ENCODE results near the gene CYLD. TPM values are rescaled to one million over a fixed set of nuclear protein-coding genes. Genes with fewer than 3 reads are reported as not detected.

CYLD gene
- total and polyA plus RNA-seq, 7 donors = 20.1 to 103 (median 50.5) TPM

GRCh38 chr16:50733468-50733867 is 8.4 kb upstream of the CYLD start:
- intact Hi-C loops (cut with DNase I) = no loop called here
- Histone ChIP-seq H3K4me1 (no peaks in the 10 kb centered on the region), H3K27ac (no peak overlapping the region), H3K4me3 (no peak overlapping the region), H3K27me3 (ENCODE audit: insufficient read depth in 3 of 3, low read length in 2 of 3) (no peaks in the 10 kb centered on the region), H3K9me3 (no peaks in the 10 kb centered on the region), H3K36me3 (ENCODE audit: insufficient read depth in 1 of 2, low read depth in 1 of 2) (no peaks in the 10 kb centered on the region)
- WGBS, 3 donors = 91 to 93% (median 92%) methylated on average over 7 of the region's 7 CpGs
- DNase-seq = no peak
- ATAC-seq = no peak
- TF ChIP-seq, protein P1, sequence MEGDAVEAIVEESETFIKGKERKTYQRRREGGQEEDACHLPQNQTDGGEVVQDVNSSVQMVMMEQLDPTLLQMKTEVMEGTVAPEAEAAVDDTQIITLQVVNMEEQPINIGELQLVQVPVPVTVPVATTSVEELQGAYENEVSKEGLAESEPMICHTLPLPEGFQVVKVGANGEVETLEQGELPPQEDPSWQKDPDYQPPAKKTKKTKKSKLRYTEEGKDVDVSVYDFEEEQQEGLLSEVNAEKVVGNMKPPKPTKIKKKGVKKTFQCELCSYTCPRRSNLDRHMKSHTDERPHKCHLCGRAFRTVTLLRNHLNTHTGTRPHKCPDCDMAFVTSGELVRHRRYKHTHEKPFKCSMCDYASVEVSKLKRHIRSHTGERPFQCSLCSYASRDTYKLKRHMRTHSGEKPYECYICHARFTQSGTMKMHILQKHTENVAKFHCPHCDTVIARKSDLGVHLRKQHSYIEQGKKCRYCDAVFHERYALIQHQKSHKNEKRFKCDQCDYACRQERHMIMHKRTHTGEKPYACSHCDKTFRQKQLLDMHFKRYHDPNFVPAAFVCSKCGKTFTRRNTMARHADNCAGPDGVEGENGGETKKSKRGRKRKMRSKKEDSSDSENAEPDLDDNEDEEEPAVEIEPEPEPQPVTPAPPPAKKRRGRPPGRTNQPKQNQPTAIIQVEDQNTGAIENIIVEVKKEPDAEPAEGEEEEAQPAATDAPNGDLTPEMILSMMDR (IDR thresholded peaks at IDR 0.05) = no peak

GRCh38 chr16:50735629-50736122 is 6.2 kb upstream of the CYLD start:
- H3K27ac ChIP-seq = no peak overlapping the region
- TF ChIP-seq, protein P1 (IDR thresholded peaks at IDR 0.05) = no peak
- WGBS, 3 donors = 82 to 88% (median 84%) methylated on average over 7 of the region's 7 CpGs

DNA sequence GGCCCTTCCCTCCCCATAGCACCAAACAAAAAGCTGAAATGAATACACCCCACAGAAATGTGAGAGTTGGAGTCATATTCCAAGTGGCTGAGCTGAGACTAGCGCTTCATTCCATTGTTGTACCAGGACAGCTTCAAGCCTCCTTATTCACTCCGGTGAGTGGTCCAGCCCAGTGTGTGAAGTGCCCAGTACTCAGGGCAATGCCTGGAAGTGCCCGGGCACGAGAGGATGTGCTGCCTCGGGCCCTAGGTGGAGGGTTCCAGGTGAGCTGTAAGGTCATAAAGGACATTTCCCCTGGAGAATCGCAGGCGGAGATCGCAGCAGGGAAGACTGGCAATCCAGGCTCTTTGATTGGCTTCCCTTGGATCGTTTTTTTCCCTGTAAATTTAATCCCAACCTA is 5.4 kb upstream of the CYLD start:
- H3K4me1 ChIP-seq = no peaks in the 10 kb centered on the region
- H3K9me3 ChIP-seq = no peaks in the 10 kb centered on the region
- ATAC-seq (no peak), DNase-seq (no peak)
- TF ChIP-seq, protein P1 (IDR thresholded peaks at IDR 0.05) = no peak
- H3K36me3 ChIP-seq (ENCODE audit: insufficient read depth in 1 of 2, low read depth in 1 of 2) = no peaks in the 10 kb centered on the region
- 77 to 81% (median 80%) methylated on average over 9 of the region's 9 CpGs for WGBS, 3 donors
- no peaks in the 10 kb centered on the region for H3K27me3 ChIP-seq (ENCODE audit: insufficient read depth in 3 of 3, low read length in 2 of 3)
- intact Hi-C loops (cut with DNase I) = no loop called here
- H3K4me3 ChIP-seq = no peak overlapping the region
- no peak overlapping the region for H3K27ac ChIP-seq

More at GRCh38 chr16:50735629-50736122, 6.2 kb upstream of the CYLD start:
- Histone ChIP-seq H3K27me3 (ENCODE audit: insufficient read depth in 3 of 3, low read length in 2 of 3) (no peaks in the 10 kb centered on the region), H3K36me3 (ENCODE audit: insufficient read depth in 1 of 2, low read depth in 1 of 2) (no peaks in the 10 kb centered on the region), H3K9me3 (no peaks in the 10 kb centered on the region), H3K4me3 (no peak overlapping the region), H3K4me1 (no peaks in the 10 kb centered on the region)
- DNase-seq = no peak
- intact Hi-C loops (cut with DNase I) = no loop called here
- ATAC-seq = no peak

- no peaks in the 10 kb centered on the region for H3K36me3 ChIP-seq (ENCODE audit: insufficient read depth in 1 of 2, low read depth in 1 of 2)
- ATAC-seq = no peak
- H3K4me1 ChIP-seq = no peaks in the 10 kb centered on the region
- H3K27ac ChIP-seq = no peak overlapping the region
- H3K9me3 ChIP-seq = no peaks in the 10 kb centered on the region
- no peak overlapping the region for H3K4me3 ChIP-seq
- intact Hi-C loops (cut with DNase I) = no loop called here
- 90 to 100% (median 93%) methylated on average over 1 of the region's 1 CpG for WGBS, 3 donors
- no peaks in the 10 kb centered on the region for H3K27me3 ChIP-seq (ENCODE audit: insufficient read depth in 3 of 3, low read length in 2 of 3)
- TF ChIP-seq, protein P1 (IDR thresholded peaks at IDR 0.05) = no peak
- DNase-seq = no peak
These were observed 4.4 kb upstream of the CYLD start for GRCh38 chr16:50737420-50737959.

DNA sequence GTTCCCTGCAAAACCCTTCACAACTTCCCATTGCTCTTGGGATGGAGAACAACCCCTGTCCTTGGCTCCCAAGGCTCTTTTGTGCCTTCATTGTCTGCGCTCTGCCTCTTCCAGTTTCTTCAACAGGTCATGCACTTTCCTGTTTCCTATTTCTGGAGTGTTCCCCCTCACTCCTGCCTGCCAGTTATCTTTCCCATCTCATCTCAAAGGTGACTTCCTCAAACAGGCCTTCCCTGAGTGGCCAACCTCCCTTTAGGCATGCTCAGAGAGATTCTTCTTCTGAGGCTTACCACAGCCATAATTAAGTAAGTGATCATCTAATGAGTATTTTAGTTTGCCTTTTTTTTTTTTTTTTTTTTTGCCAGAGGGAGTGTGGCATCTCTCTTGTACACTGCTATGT is 2.9 kb upstream of the CYLD start:
- H3K4me1 ChIP-seq = peaks cover 10% of the 10 kb centered on the region
- intact Hi-C loops (cut with DNase I) = no loop called here
- H3K9me3 ChIP-seq = no peaks in the 10 kb centered on the region
- ATAC-seq (no peak), DNase-seq (no peak)
- 83 to 100% (median 93%) methylated on average over 1 of the region's 1 CpG for WGBS, 3 donors
- H3K27me3 ChIP-seq (ENCODE audit: insufficient read depth in 3 of 3, low read length in 2 of 3) = no peaks in the 10 kb centered on the region
- TF ChIP-seq, protein P1 (IDR thresholded peaks at IDR 0.05) = no peak
- no peak overlapping the region for H3K4me3 ChIP-seq
- H3K27ac ChIP-seq = no peak overlapping the region
- no peaks in the 10 kb centered on the region for H3K36me3 ChIP-seq (ENCODE audit: insufficient read depth in 1 of 2, low read depth in 1 of 2)
